Activated naive CD4-positive, alpha-beta T cell treated with anti-CD3 and anti-CD28 coated beads, Interleukin-2, amount 10 ng/mL, durations not matched to agents 7 days and 5 days (primary cell): ENCODE measurements around the gene ANKRD34C.

Experiments
- CTCF ChIA-PET: fragments of 350-600 bp; sonication (Branson Sonifier 250); formaldehyde crosslinking; loops from one replicate; lab custom pipeline; 2021; ENCODE audit warnings: antibody characterized with exemption; lab: Charles Lee
- DNase-seq: peaks from one replicate; pipeline ENCODE4 v3.0.0-alpha.2; 2020
- H3K27ac Mint-ChIP-seq: one replicate; pipeline ENCODE4 v1.8.0; 2021; ENCODE audit warnings: mild to moderate bottlenecking, moderate library complexity, mixed read lengths
- H3K27me3 Mint-ChIP-seq: one replicate; pipeline ENCODE4 v1.8.0; 2021; ENCODE audit warnings: mild to moderate bottlenecking, mixed read lengths
- H3K36me3 Mint-ChIP-seq: one replicate; pipeline ENCODE4 v1.8.0; 2021; ENCODE audit warnings: mixed read lengths
- H3K4me1 Mint-ChIP-seq: one replicate; pipeline ENCODE4 v1.8.0; 2021; ENCODE audit warnings: mixed read lengths
- H3K4me3 Mint-ChIP-seq: one replicate; pipeline ENCODE4 v1.8.0; 2021; ENCODE audit warnings: mild to moderate bottlenecking, moderate library complexity, mixed read lengths
- H3K9me3 Mint-ChIP-seq: one replicate; pipeline ENCODE4 v1.8.0; 2021; ENCODE audit warnings: mixed read lengths

Gene ANKRD34C

GRCh38 chr15:79282371-79283251 lies at the start of gene ANKRD34C:
TSS of gene ANKRD34C (plus strand) at chr15:79282722. CDS start at chr15:79293285, 10,563 bp downstream.
- Mint-ChIP-seq H3K36me3 (peaks cover 4% of the 10 kb centered on the region), H3K9me3 (peaks cover 3% of the 10 kb centered on the region), H3K27ac (no peak within 1 kb of the TSS), H3K4me3 (no peak within 1 kb of the TSS), H3K27me3 (peaks cover 47% of the 10 kb centered on the region), H3K4me1 (no peaks in the 10 kb centered on the region)
- no peak for DNase-seq
- CTCF ChIA-PET: no interaction called here

- H3K36me3 Mint-ChIP-seq: no peaks in the 10 kb centered on the region
- no peak for DNase-seq
- H3K27ac Mint-ChIP-seq: no peak overlapping the region
- CTCF ChIA-PET: no interaction called here
- H3K4me3 Mint-ChIP-seq: no peak overlapping the region
- H3K27me3 Mint-ChIP-seq: peaks cover 15% of the 10 kb centered on the region
- H3K9me3 Mint-ChIP-seq: peaks cover 3% of the 10 kb centered on the region
- no peaks in the 10 kb centered on the region for H3K4me1 Mint-ChIP-seq
Observed at GRCh38 chr15:79233236-79233635, 49.3 kb upstream of the ANKRD34C start.

GRCh38 chr15:79240036-79240435 lies 42.5 kb upstream of the ANKRD34C start:
- no peaks in the 10 kb centered on the region for H3K9me3 Mint-ChIP-seq
- no peaks in the 10 kb centered on the region for H3K4me1 Mint-ChIP-seq
- no peak overlapping the region for H3K4me3 Mint-ChIP-seq
- H3K36me3 Mint-ChIP-seq: no peaks in the 10 kb centered on the region
- H3K27me3 Mint-ChIP-seq: peaks cover 21% of the 10 kb centered on the region
- CTCF ChIA-PET: no interaction called here
- H3K27ac Mint-ChIP-seq: no peak overlapping the region
- no peak for DNase-seq

GRCh38 chr15:79243723-79244122 lies 38.8 kb upstream of the ANKRD34C start:
- Mint-ChIP-seq H3K36me3 (no peaks in the 10 kb centered on the region), H3K4me3 (no peak overlapping the region), H3K9me3 (no peaks in the 10 kb centered on the region), H3K4me1 (no peaks in the 10 kb centered on the region), H3K27me3 (peaks cover 19% of the 10 kb centered on the region), H3K27ac (no peak overlapping the region)
- no peak for DNase-seq
- CTCF ChIA-PET: no interaction called here

GRCh38 chr15:79244876-79245275 lies 37.6 kb upstream of the ANKRD34C start:
- no peak overlapping the region for H3K27ac Mint-ChIP-seq
- CTCF ChIA-PET: no interaction called here
- no peaks in the 10 kb centered on the region for H3K36me3 Mint-ChIP-seq

GRCh38 chr15:79248183-79248582 lies 34.3 kb upstream of the ANKRD34C start:
- DNase-seq: no peak
- H3K36me3 Mint-ChIP-seq: no peaks in the 10 kb centered on the region
- H3K27ac Mint-ChIP-seq: no peak overlapping the region
- H3K4me3 Mint-ChIP-seq: no peak overlapping the region
- no peaks in the 10 kb centered on the region for H3K9me3 Mint-ChIP-seq
- CTCF ChIA-PET: no interaction called here
- H3K27me3 Mint-ChIP-seq: peaks cover 12% of the 10 kb centered on the region
- no peaks in the 10 kb centered on the region for H3K4me1 Mint-ChIP-seq

More at GRCh38 chr15:79244876-79245275, 37.6 kb upstream of the ANKRD34C start:
- Mint-ChIP-seq H3K27me3 (peaks cover 13% of the 10 kb centered on the region), H3K9me3 (no peaks in the 10 kb centered on the region), H3K4me1 (no peaks in the 10 kb centered on the region), H3K4me3 (no peak overlapping the region)
- DNase-seq: no peak

GRCh38 chr15:79257454-79257853 lies 25.1 kb upstream of the ANKRD34C start:
- CTCF ChIA-PET: no interaction called here
- Mint-ChIP-seq H3K4me1 (no peaks in the 10 kb centered on the region), H3K27me3 (peaks cover 11% of the 10 kb centered on the region), H3K4me3 (no peak overlapping the region), H3K36me3 (no peaks in the 10 kb centered on the region), H3K27ac (no peak overlapping the region), H3K9me3 (peaks cover 2% of the 10 kb centered on the region)
- no peak for DNase-seq

- no peak overlapping the region for H3K27ac Mint-ChIP-seq
- H3K4me3 Mint-ChIP-seq: no peak overlapping the region
- no peaks in the 10 kb centered on the region for H3K4me1 Mint-ChIP-seq
- H3K36me3 Mint-ChIP-seq: no peaks in the 10 kb centered on the region
- peaks cover 17% of the 10 kb centered on the region for H3K27me3 Mint-ChIP-seq
- no peak for DNase-seq
- no peaks in the 10 kb centered on the region for H3K9me3 Mint-ChIP-seq
- CTCF ChIA-PET: no interaction called here
Observed at GRCh38 chr15:79261836-79262235, 20.7 kb upstream of the ANKRD34C start.

GRCh38 chr15:79265167-79265566 lies 17.4 kb upstream of the ANKRD34C start:
- no peak overlapping the region for H3K4me3 Mint-ChIP-seq
- DNase-seq: no peak
- CTCF ChIA-PET: no interaction called here
- peaks cover 21% of the 10 kb centered on the region for H3K27me3 Mint-ChIP-seq
- H3K4me1 Mint-ChIP-seq: no peaks in the 10 kb centered on the region
- no peak overlapping the region for H3K27ac Mint-ChIP-seq
- no peaks in the 10 kb centered on the region for H3K9me3 Mint-ChIP-seq
- no peaks in the 10 kb centered on the region for H3K36me3 Mint-ChIP-seq

GRCh38 chr15:79265987-79266579 lies 16.4 kb upstream of the ANKRD34C start:
- no peaks in the 10 kb centered on the region for H3K36me3 Mint-ChIP-seq
- DNase-seq: no peak
- CTCF ChIA-PET: interaction anchor here (0.8 kb wide), 1 partner anchor 320 kb away, joined by 3 read pairs; no protein-coding TSS in a partner anchor
- H3K4me1 Mint-ChIP-seq: no peaks in the 10 kb centered on the region
- peaks cover 16% of the 10 kb centered on the region for H3K27me3 Mint-ChIP-seq
- no peak overlapping the region for H3K27ac Mint-ChIP-seq
- H3K9me3 Mint-ChIP-seq: no peaks in the 10 kb centered on the region
- H3K4me3 Mint-ChIP-seq: no peak overlapping the region

- H3K36me3 Mint-ChIP-seq: peaks cover 4% of the 10 kb centered on the region
- no peak overlapping the region for H3K27ac Mint-ChIP-seq
- DNase-seq: peak; percentile 59
- peaks cover 3% of the 10 kb centered on the region for H3K9me3 Mint-ChIP-seq
- H3K4me3 Mint-ChIP-seq: no peak overlapping the region
- CTCF ChIA-PET: no interaction called here
- H3K27me3 Mint-ChIP-seq: peaks cover 42% of the 10 kb centered on the region
- H3K4me1 Mint-ChIP-seq: no peaks in the 10 kb centered on the region
Observed at GRCh38 chr15:79283252-79284048, 928 bp downstream of the ANKRD34C start.

- peaks cover 4% of the 10 kb centered on the region for H3K4me1 Mint-ChIP-seq
- H3K4me3 Mint-ChIP-seq: no peak overlapping the region
- H3K27me3 Mint-ChIP-seq: peaks cover 16% of the 10 kb centered on the region
- H3K36me3 Mint-ChIP-seq: no peaks in the 10 kb centered on the region
- no peak overlapping the region for H3K27ac Mint-ChIP-seq
- no peaks in the 10 kb centered on the region for H3K9me3 Mint-ChIP-seq
- DNase-seq: no peak
- CTCF ChIA-PET: no interaction called here
Observed at GRCh38 chr15:79290642-79291275, 8.2 kb downstream of the ANKRD34C start.

GRCh38 chr15:79292011-79292410 lies 9.5 kb downstream of the ANKRD34C start:
- H3K36me3 Mint-ChIP-seq: no peaks in the 10 kb centered on the region
- H3K9me3 Mint-ChIP-seq: no peaks in the 10 kb centered on the region
- no peak for DNase-seq
- H3K4me3 Mint-ChIP-seq: no peak overlapping the region
- H3K27ac Mint-ChIP-seq: no peak overlapping the region
- CTCF ChIA-PET: no interaction called here
- H3K27me3 Mint-ChIP-seq: peaks cover 10% of the 10 kb centered on the region
- H3K4me1 Mint-ChIP-seq: peaks cover 4% of the 10 kb centered on the region

GRCh38 chr15:79294075-79294474 lies 11.6 kb downstream of the ANKRD34C start:
- Mint-ChIP-seq H3K4me3 (no peak overlapping the region), H3K27me3 (peaks cover 11% of the 10 kb centered on the region), H3K9me3 (no peaks in the 10 kb centered on the region), H3K36me3 (no peaks in the 10 kb centered on the region), H3K4me1 (peaks cover 4% of the 10 kb centered on the region), H3K27ac (no peak overlapping the region)
- CTCF ChIA-PET: no interaction called here
- no peak for DNase-seq
